GM12873 (cell line): ENCODE measurements around the gene MRPL53.

Experiments used
- CTCF ChIP-seq: IDR thresholded peaks from 2 replicates; pipeline ENCODE4 v1.5.1; 2012; ENCODE audit warnings: low read depth, mild to moderate bottlenecking, moderate library complexity, low read length, control low read depth; ENCODE audit not compliant: insufficient read depth; ENCODE audit errors: missing control alignments

Gene MRPL53

DNA sequence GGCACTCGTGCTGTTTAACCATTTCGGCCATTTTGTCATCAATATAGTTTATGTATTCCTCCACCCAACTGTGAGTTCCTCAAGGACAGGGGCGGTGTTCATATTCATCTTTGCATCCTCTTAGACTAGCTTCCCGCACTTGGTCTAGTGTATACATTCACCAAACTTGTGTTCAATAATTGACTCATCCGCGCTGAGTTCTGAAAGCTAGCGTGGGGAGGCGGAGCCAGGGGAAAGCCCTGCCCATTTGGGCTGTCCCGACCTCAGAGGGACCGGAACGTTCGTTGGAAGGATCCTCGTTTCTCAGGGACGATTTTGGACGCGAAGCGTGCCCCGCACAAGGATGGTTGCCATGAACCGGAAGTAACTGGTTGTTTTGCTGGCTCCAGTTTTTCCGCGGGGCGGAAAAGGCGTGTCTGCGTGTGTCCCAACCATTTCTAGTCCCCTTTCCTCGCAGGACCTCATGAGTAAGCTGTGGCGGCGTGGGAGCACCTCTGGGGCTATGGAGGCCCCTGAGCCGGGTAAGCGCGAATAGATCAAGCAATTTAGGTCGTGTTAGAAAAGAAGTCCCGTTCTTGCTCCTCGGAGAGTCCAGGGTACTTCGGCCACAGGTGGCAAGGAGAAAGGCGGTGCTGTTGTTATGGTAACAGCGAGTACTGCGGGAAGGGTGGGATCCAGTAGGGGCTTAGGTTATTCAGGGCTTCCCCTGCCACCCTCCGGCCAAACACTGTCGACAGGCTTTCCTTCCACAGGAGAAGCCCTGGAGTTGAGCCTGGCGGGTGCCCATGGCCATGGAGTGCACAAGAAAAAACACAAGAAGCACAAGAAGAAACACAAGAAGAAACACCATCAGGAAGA lies 17.6 kb downstream of the MRPL53 start, which contains the start of gene INO80B:
Gene INO80B, plus strand, starts transcription at position 434 of the 858 bp plus-strand sequence. Its CDS starts 30 bp downstream, at position 464.
- TF ChIP-seq CTCF, result no peak

DNA sequence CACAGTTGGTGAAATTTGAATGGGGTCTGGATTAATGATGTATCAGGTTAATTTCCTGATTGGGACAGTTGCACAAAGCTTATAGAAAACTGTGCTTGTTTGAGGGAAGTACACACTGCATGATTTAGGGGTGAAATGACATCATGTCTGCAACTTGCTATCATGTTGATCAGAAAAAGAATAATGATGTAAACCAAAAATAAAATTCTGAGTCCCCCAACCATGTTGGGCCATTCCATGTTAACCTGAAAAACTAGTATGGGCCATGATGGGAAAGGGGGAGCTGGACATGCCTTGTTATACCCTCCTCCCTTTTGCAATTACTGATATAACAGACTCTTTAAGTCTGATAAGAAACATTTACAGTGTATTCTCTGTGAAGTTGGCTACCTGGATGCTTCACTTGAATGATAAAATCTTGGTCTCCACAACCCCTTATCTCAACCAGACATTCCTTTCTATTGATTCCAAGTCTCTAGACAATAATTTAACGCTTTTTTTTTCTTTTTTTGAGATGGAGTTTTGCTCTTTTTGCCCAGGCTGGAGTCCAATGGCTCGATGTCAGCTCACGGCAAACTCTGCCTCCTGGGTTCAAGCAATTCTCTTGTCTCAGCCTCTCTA lies 21.8 kb downstream of the MRPL53 start:
- no peak for TF ChIP-seq CTCF

- no peak for TF ChIP-seq CTCF
These were observed 23.7 kb downstream of the MRPL53 start for GRCh38 chr2:74448771-74449170.

DNA sequence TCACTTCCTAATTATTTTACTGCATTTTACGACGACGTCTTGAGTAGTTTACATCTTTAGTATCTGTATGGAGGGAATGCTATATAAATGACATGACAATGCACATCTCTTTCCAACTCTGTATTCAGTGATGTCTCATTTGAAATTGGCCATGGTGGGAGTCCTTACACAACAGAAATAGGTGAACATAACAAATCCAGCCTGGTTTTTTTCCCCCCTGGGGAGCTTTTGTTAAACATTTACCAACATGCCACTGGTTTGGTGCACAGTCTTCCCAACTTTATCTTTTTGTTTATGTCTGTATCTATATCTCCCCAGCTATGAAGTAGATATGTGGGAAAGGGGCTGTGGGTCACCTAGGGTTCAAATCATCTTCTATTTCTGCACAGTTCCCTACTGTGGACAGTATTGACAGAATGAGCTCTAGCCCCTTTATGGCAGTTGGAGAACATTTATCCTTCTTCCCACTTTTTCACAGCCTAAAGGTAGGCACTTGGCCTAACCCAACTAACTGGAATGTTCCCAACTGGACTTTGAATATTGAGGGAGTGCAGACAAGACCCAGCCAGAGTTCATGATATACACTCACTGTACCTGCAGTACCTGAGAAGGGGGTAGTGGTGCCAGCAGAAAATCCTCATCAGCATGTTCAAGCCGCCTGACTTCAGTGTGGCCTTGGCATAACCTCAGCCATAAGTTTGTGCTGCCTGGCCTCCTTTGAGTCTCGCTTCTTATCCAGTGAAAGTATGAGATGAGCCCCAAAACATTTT lies 25.1 kb downstream of the MRPL53 start:
- TF ChIP-seq CTCF, result no peak

- no peak for TF ChIP-seq CTCF
These were observed 27.8 kb downstream of the MRPL53 start for GRCh38 chr2:74444498-74445318.

DNA sequence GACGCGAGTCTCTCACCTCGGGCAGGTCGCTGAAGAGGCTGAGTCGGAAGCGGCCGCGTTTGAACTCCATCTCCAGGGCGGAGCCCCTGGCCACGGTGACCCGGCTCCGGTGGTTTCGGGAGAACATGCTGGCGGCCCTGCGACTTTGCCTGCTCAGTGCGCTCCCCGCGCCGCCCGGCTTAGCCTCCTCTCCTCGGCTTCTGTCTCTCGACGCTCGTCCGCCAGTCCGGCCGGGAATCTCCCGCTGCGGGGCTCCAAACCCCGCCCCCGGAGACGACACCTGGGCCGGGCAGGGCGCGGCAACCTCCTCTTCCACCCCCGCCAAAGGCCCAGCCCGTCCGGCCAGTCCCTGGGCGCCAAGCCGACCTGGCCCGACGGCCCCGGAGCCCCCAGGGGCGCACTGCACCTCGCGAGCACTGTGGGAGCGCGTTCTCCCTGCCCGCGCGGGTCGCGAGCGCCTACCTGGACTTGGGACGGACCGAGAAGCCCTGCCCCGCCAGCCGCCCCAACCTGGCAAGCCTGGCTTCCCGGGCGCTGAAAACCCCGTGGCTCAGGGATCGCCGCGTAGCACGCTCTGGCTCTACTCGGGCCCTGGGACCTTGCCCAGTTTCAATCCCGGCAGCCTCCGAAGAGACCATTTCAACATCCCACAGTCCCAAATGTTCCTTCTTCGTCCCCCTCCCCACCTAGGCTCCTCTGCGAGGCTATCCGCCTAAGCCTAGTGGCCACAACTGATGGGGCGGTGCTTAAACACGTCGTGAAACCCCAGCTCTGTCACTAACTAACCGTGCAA lies 30.6 kb downstream of the MRPL53 start, which contains the start of gene RTKN:
Gene RTKN, minus strand, starts transcription at position 248 of the 793 bp plus-strand sequence. Its CDS starts 121 bp downstream, at position 127.
- no peak for TF ChIP-seq CTCF
